IMR-90 (cell line): ENCODE data around the gene AGBL5.

Source experiments
- BHLHE40 ChIP-seq: fragments of 150-350 bp; IDR thresholded peaks from 2 replicates; pipeline ENCODE4 v1.6.1; 2016; ENCODE audit warnings: mild to moderate bottlenecking, low read depth, low read length
- CEBPB ChIP-seq: IDR thresholded peaks from 2 replicates; pipeline ENCODE4 v1.6.1; 2012; ENCODE audit warnings: low read depth, low read length, improper control_type of control experiment
- CHD1 ChIP-seq: IDR thresholded peaks from 2 replicates; pipeline ENCODE4 v1.6.1; 2012; ENCODE audit warnings: low read depth, low read length, improper control_type of control experiment
- CTCF ChIP-seq: conservative IDR thresholded peaks from 2 replicates; pipeline ENCODE4 v1.5.1; 2012; ENCODE audit warnings: mild to moderate bottlenecking, low read depth, low read length, improper control_type of control experiment
- ELK1 ChIP-seq: fragments of 150-350 bp; IDR thresholded peaks from 2 replicates; pipeline ENCODE4 v1.6.1; 2016; ENCODE audit warnings: low read depth, mild to moderate bottlenecking, low read length, moderate library complexity, borderline replicate concordance
- MAFK ChIP-seq: IDR thresholded peaks from 2 replicates; pipeline ENCODE4 v1.6.1; 2012; ENCODE audit warnings: low read depth, low read length, improper control_type of control experiment
- MAZ ChIP-seq: IDR thresholded peaks from 2 replicates; pipeline ENCODE4 v1.6.1; 2012; ENCODE audit warnings: low read depth, mild to moderate bottlenecking, low read length, improper control_type of control experiment, moderate library complexity, borderline replicate concordance
- MXI1 ChIP-seq: IDR thresholded peaks from 2 replicates; pipeline ENCODE4 v1.6.1; 2012; ENCODE audit warnings: low read depth, mild to moderate bottlenecking, low read length, moderate library complexity, borderline replicate concordance
- POLR2A ChIP-seq: IDR thresholded peaks from 2 replicates; pipeline ENCODE4 v1.6.1; 2012; ENCODE audit warnings: mild to moderate bottlenecking, low read depth, low read length
- RAD21 ChIP-seq: IDR thresholded peaks from 2 replicates; pipeline ENCODE4 v1.6.1; 2012; ENCODE audit warnings: low read length, improper control_type of control experiment
- RCOR1 ChIP-seq: IDR thresholded peaks from 2 replicates; pipeline ENCODE4 v1.6.1; 2012; ENCODE audit warnings: mild to moderate bottlenecking, low read length, improper control_type of control experiment; ENCODE audit not compliant: insufficient replicate concordance
- RFX5 ChIP-seq: IDR thresholded peaks from 2 replicates; pipeline ENCODE4 v1.8.0; 2012; ENCODE audit warnings: low read depth, mild to moderate bottlenecking, low read length, moderate library complexity
- SMC3 ChIP-seq: fragments of 150-350 bp; IDR thresholded peaks from 2 replicates; pipeline ENCODE4 v1.6.1; 2016; ENCODE audit warnings: low read depth, mild to moderate bottlenecking, antibody characterized with exemption, low read length, moderate library complexity
- USF2 ChIP-seq: fragments of 150-350 bp; IDR thresholded peaks from 2 replicates; pipeline ENCODE4 v1.6.1; 2017; ENCODE audit warnings: mild to moderate bottlenecking, antibody characterized with exemption, low read length, low read depth

- TF ChIP-seq CEBPB (no peak), POLR2A (no peak), CTCF (no peak), BHLHE40 (no peak), RCOR1 (no peak), ELK1 (no peak), RAD21 (no peak), USF2 (no peak), MAZ (no peak), RFX5 (no peak), SMC3 (no peak), CHD1 (no peak), MAFK (no peak), MXI1 (no peak)
Measured at GRCh38 chr2:27115519-27115918, 64.1 kb downstream of the AGBL5 start.
